ENCODE measurements around the gene SDK1.

GRCh38 chr7:3655635-3656034 is 354.6 kb downstream of the SDK1 start:
- TF ChIP-seq CTCF (IDR thresholded peaks at IDR 0.05) (no peak), POLR2A (IDR thresholded peaks at IDR 0.05) (no peak), POLR2AphosphoS5 (IDR thresholded peaks at IDR 0.05) (no peak)
